DOHH2 (cell line): ENCODE measurements around the gene DNAJC5G.
A peak's percentile ranks its signal among the peaks of the same experiment; 100 is the strongest.

Experiments
- H3F3A ChIP-seq: fragments of 200-600 bp; sonication (generic), shearing (Covaris generic); 2 replicates; pipeline ENCODE4 v1.6.0; 2016; ENCODE audit warnings: antibody characterized with exemption, mild to moderate bottlenecking; ENCODE audit not compliant: control insufficient read depth, insufficient read depth
- H3K27ac ChIP-seq: fragments of 200-600 bp; sonication (generic); 2 replicates; pipeline ENCODE4 v1.5.1; 2014; ENCODE audit warnings: low read depth, mild to moderate bottlenecking, low read length, moderate library complexity
- H3K27me3 ChIP-seq: fragments of 200-600 bp; sonication (generic); 2 replicates; pipeline ENCODE4 v1.6.1; 2014; ENCODE audit warnings: mild to moderate bottlenecking, low read length, mixed read lengths; ENCODE audit not compliant: control insufficient read depth
- H3K36me3 ChIP-seq: fragments of 200-600 bp; sonication (generic); 2 replicates; pipeline ENCODE4 v1.6.1; 2014; ENCODE audit warnings: mild to moderate bottlenecking, low read length, moderate library complexity, mixed read lengths; ENCODE audit not compliant: control insufficient read depth
- H3K4me1 ChIP-seq: fragments of 200-600 bp; sonication (generic); 2 replicates; pipeline ENCODE4 v1.6.1; 2014; ENCODE audit warnings: mild to moderate bottlenecking, low read length, mixed read lengths; ENCODE audit not compliant: control insufficient read depth
- H3K4me2 ChIP-seq: fragments of 200-600 bp; sonication (generic); 2 replicates; pipeline ENCODE4 v1.6.0; 2014; ENCODE audit warnings: mild to moderate bottlenecking, low read length, moderate library complexity
- H3K4me3 ChIP-seq: fragments of 200-600 bp; sonication (generic); 2 replicates; pipeline ENCODE4 v1.5.1; 2014; ENCODE audit warnings: mild to moderate bottlenecking, low read length, mixed read lengths
- H3K79me2 ChIP-seq: fragments of 200-600 bp; sonication (generic); 2 replicates; pipeline ENCODE4 v1.6.1; 2014; ENCODE audit warnings: mild to moderate bottlenecking, low read length, mixed read lengths; ENCODE audit not compliant: control insufficient read depth
- H3K9me2 ChIP-seq: fragments of 200-600 bp; sonication (generic); replicated peaks from 2 replicates; pipeline ENCODE4 v1.6.1; 2014; ENCODE audit warnings: mild to moderate bottlenecking, low read length, mixed read lengths; ENCODE audit not compliant: control insufficient read depth
- H3K9me3 ChIP-seq: fragments of 200-600 bp; sonication (generic); 2 replicates; pipeline ENCODE4 v1.6.1; 2014; ENCODE audit warnings: antibody characterized with exemption, low read length, mixed read lengths; ENCODE audit not compliant: control insufficient read depth, insufficient read depth
- H4K20me1 ChIP-seq: fragments of 200-600 bp; sonication (generic); 2 replicates; pipeline ENCODE4 v1.6.0; 2014; ENCODE audit warnings: low read depth, mild to moderate bottlenecking, antibody characterized with exemption, low read length, moderate library complexity; ENCODE audit not compliant: control insufficient read depth, insufficient read depth
- EZH2phosphoT487 ChIP-seq: fragments of 200-600 bp; sonication (generic); IDR thresholded peaks from 2 replicates; pipeline ENCODE4 v1.6.1; 2017; ENCODE audit warnings: borderline replicate concordance, mild to moderate bottlenecking, antibody characterized with exemption, low read length, moderate library complexity, mixed read lengths
- TF ChIP-seq, protein P1 (sequence below): fragments of 200-600 bp; sonication (generic); IDR thresholded peaks from one replicate; pipeline ENCODE4 v1.5.1; 2014; ENCODE audit warnings: antibody characterized with exemption, mild to moderate bottlenecking, low read depth, low read length; ENCODE audit not compliant: poor library complexity, severe bottlenecking

The DNAJC5G gene

DNA sequence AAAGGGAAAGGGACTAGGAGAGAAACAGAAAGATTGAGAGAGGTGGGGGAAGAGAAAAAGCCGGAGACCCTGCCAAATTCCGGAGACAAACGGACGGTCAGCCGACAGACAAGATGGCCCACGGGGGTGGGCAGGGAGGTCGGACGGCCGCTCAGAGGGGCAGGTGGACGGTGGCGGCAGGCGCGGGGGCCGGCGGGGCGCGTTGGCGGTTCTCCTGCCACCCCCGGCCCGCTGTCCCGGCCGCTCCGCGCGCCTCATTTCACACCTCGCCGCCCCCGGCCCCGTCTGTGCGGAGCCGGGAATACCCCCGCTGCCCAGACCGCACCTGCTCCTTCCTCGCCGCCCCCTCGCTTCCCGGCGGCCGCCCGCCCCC lies 13.3 kb upstream of the DNAJC5G start:
- Histone ChIP-seq H3K9me2 (no peaks in the 10 kb centered on the region), H4K20me1 (no peaks in the 10 kb centered on the region), H3F3A (no peaks in the 10 kb centered on the region), H3K79me2 (no peaks in the 10 kb centered on the region), H3K4me2 (peak overlapping the region; percentile 89), H3K4me1 (peaks cover 33% of the 10 kb centered on the region), H3K9me3 (no peaks in the 10 kb centered on the region), H3K4me3 (peak overlapping the region; percentile 78), H3K27ac (no peak overlapping the region), H3K36me3 (no peaks in the 10 kb centered on the region), H3K27me3 (peaks cover 70% of the 10 kb centered on the region)
- no peak for TF ChIP-seq EZH2phosphoT487
- TF ChIP-seq, protein P1, sequence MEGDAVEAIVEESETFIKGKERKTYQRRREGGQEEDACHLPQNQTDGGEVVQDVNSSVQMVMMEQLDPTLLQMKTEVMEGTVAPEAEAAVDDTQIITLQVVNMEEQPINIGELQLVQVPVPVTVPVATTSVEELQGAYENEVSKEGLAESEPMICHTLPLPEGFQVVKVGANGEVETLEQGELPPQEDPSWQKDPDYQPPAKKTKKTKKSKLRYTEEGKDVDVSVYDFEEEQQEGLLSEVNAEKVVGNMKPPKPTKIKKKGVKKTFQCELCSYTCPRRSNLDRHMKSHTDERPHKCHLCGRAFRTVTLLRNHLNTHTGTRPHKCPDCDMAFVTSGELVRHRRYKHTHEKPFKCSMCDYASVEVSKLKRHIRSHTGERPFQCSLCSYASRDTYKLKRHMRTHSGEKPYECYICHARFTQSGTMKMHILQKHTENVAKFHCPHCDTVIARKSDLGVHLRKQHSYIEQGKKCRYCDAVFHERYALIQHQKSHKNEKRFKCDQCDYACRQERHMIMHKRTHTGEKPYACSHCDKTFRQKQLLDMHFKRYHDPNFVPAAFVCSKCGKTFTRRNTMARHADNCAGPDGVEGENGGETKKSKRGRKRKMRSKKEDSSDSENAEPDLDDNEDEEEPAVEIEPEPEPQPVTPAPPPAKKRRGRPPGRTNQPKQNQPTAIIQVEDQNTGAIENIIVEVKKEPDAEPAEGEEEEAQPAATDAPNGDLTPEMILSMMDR: no peak

DNA sequence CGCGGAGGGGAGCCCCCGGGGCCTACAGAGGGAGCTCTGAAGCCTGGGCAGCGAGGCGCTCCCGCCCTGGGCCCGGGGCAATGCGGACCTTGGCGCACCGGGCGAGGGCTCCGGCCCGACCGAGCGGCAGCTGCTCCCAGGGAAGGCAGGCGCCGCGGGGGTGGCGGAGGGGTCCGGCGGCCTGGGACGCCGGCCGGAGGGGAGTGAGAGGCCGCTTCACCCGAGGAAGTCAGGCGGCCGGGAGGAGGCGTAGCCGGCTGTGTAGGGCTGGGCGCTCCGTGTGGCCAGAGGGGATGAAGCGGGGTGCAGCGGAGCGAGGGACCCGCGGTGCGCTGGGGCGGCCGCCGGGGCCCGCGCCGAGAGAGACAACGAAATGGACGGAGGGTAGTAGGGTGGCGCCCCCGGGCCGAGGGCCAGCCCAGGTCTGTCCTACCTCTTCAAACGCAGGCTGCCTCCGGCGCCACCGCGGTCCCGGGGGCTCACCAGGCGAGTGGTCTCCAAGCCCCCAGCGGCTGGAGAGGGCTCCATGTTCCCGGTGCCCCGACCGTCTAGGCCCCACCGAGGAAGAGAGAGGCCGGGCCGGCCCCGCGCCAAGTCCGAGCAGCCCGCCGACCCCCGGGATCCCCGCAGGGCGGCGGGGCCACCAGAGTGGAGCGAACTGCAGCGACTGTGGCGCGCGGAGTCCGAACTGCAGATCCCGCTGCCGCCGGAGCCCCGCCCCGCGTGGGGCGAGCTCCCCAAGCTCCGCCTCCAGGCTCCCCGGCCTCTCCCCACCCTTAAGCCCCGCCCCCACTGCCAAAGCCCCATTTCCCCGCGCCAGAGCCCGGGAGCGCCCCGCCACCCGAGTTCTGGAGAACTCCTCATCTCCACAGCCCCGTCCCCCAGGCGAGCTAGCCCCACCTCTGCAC lies 12.6 kb upstream of the DNAJC5G start, which contains the start of gene SLC30A3:
Gene SLC30A3, minus strand, starts transcription at position 669 of the 908 bp plus-strand sequence. Its CDS starts 141 bp downstream, at position 528.
- H4K20me1 ChIP-seq: no peaks in the 10 kb centered on the region
- peaks cover 70% of the 10 kb centered on the region for H3K27me3 ChIP-seq
- H3K9me2 ChIP-seq: no peaks in the 10 kb centered on the region
- peak within 1 kb of the TSS; percentile 78 for H3K4me3 ChIP-seq
- H3K4me2 ChIP-seq: peak within 1 kb of the TSS; percentile 89
- peak; percentile 93; the same call in 1 of the 2 replicates for TF ChIP-seq EZH2phosphoT487
- TF ChIP-seq, protein P1: no peak
- no peaks in the 10 kb centered on the region for H3K36me3 ChIP-seq
- no peaks in the 10 kb centered on the region for H3K9me3 ChIP-seq
- no peaks in the 10 kb centered on the region for H3K79me2 ChIP-seq
- no peak within 1 kb of the TSS for H3K27ac ChIP-seq
- no peaks in the 10 kb centered on the region for H3F3A ChIP-seq
- peaks cover 33% of the 10 kb centered on the region for H3K4me1 ChIP-seq

DNA sequence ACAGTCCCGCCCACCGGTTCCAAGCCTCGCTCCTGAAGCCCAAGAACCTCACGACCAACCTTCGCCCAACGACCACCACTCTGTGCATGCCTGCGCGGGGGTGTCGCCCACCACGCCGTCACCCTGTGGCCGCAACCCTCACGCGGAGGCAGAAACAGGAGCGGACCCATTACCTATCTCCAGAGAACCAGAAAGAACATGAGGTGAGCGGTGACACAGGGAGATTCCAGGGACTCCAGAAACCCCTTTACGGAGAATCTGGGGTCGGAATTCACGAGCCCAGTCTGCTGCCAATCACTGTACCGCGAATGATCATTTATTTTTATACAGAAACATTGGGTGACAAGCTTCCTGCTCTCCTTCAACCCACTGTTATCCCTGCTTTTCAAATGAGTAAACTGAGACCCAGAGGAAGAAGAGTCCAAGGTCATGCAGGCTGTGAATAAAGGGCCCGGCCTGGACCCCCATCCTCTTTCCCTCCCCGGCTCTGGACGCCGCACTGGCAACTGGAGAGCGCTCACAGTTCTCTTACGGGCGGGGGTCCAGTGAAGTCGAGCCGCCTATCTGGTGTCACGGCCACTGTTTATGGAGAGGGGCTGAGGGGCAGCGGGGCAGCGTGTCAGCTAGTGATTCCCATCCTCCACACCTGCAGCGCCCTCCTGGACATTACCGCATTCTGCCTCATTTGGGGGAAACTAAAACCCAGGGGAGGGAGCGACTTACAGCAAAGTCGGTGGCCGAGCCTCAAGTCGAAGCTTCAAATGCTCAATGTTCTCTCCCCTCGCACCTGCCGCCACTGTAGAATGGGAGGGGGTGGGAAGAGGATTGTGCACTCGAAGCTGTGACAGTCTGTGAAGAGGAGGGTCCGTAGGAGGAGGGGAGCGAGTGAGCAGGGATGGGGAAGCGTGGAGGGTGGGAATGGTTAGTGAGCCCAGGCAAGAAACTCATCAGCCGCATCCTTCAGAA lies 11.7 kb upstream of the DNAJC5G start:
- H3K36me3 ChIP-seq: no peaks in the 10 kb centered on the region
- peak; percentile 99 for TF ChIP-seq EZH2phosphoT487
- TF ChIP-seq, protein P1: no peak
- peak overlapping the region; percentile 89 for H3K4me2 ChIP-seq
- H3K4me1 ChIP-seq: peaks cover 33% of the 10 kb centered on the region
- H3K9me2 ChIP-seq: no peaks in the 10 kb centered on the region
- no peaks in the 10 kb centered on the region for H3K9me3 ChIP-seq
- H3K4me3 ChIP-seq: peak overlapping the region; percentile 78
- no peaks in the 10 kb centered on the region for H4K20me1 ChIP-seq
- H3K79me2 ChIP-seq: no peaks in the 10 kb centered on the region
- peaks cover 73% of the 10 kb centered on the region for H3K27me3 ChIP-seq
- H3K27ac ChIP-seq: no peak overlapping the region
- no peaks in the 10 kb centered on the region for H3F3A ChIP-seq
